OCI-LY1 (cell line): ENCODE measurements around the gene MARK1.

Experiments
- EZH2 ChIP-seq: fragments of 200-600 bp; sonication (generic), shearing (Covaris generic); IDR thresholded peaks from 2 replicates; pipeline ENCODE4 v1.8.0; 2017; ENCODE audit warnings: borderline replicate concordance, mixed run types, mild to moderate bottlenecking, antibody characterized with exemption, low read length, moderate library complexity, mixed read lengths
- TF ChIP-seq, protein P1 (sequence below): fragments of 200-600 bp; sonication (generic), shearing (Covaris generic); IDR thresholded peaks from 2 replicates; pipeline ENCODE4 v1.5.1; 2017; ENCODE audit warnings: mild to moderate bottlenecking, antibody characterized with exemption, low read length, moderate library complexity, mixed read lengths

DNA sequence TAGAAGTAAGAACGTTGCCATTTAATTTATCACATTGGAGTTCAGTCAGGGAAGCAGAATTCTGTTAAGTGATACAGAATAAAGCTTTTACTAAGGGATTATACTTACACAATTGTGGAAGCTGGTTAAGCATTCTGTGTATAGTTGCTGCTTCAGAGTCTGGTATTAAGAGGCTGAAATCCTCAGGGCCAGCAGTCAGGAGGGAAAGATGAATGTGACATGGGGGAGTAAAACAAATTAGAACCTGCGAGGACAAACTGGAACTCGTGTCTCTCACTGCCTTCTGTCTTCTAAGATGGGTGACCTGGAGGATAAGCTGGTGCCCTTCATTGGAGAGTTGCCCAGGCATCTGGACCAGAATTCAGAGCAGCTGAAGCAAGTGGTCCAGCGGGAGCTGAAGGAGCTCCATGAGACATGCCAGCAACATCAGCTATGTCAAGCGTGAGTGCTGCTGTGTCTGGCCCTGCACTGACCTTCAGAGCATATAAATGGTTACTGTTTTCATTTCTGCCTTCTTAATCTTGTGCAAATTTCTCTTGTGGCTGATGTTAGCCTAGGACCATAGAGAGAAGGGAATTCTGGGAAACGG lies 23.0 kb downstream of the MARK1 start:
- TF ChIP-seq, protein P1, sequence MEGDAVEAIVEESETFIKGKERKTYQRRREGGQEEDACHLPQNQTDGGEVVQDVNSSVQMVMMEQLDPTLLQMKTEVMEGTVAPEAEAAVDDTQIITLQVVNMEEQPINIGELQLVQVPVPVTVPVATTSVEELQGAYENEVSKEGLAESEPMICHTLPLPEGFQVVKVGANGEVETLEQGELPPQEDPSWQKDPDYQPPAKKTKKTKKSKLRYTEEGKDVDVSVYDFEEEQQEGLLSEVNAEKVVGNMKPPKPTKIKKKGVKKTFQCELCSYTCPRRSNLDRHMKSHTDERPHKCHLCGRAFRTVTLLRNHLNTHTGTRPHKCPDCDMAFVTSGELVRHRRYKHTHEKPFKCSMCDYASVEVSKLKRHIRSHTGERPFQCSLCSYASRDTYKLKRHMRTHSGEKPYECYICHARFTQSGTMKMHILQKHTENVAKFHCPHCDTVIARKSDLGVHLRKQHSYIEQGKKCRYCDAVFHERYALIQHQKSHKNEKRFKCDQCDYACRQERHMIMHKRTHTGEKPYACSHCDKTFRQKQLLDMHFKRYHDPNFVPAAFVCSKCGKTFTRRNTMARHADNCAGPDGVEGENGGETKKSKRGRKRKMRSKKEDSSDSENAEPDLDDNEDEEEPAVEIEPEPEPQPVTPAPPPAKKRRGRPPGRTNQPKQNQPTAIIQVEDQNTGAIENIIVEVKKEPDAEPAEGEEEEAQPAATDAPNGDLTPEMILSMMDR = no peak
- no peak for TF ChIP-seq EZH2
